Measurements from ENCODE around the gene IL31.
A peak's percentile ranks its signal among the peaks of the same experiment; 100 is the strongest.
"Not testable (repeated sequence)": the region's sequence is repeated elsewhere in the genome, so short reads cannot be mapped to it uniquely, and the experiment has no call there.

The IL31 gene

DNA sequence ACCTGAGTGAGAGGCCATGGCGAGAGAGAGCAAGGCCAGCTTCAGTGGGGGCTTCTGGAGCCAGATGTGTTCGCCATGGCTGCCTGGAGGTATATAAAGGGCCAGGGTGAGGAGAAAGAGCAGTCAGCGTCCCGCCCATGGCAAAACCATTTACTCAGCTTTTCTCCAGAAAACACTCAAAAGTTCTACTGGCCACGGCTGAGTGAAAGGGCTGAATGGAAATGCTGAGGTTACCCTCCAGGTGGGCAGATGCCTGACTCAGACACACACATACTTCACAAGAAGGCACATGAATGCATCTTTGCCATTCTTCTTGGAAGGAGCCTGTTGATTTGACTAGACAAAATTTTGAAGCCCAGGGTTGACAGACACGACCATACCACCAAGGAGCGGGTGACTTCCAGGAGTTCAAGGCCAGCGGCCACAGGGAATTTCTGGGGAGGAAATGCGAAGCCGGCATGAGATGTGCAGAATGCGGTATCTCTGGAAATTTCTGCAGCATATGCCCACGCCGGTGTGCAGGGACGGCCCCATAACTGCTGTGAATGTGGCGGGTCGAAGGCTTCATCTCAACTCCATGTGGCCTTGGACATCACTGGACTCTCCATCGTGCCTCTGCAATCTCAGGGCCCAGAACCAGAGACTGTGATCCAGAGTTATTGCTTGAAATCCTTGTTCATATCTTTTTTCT, at the start of gene IL31:
IL31 (minus strand) TSS at position 67 of the 691 bp plus-strand sequence; CDS start at position 18, 49 bp downstream.
- no peak for DNase-seq

DNA sequence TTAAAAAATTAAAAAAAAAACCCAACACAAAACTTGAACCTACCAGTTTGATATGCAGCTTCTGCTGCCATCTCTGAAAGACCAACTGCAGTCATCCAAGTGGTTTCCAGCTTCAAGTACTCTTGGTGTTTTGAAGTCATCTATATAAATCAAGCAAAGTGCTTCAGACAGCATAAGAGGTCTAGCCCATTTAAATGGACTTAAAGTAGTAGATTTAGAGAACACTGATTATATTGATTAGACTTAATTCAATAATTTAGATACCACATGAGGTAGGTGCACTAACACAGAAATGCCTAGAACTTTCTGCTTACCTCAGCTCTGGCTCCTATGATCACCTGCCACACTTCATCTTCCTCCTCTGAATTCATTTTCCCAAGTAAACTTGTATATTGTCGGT, 42.4 kb upstream of the IL31 start:
- DNase-seq, result no peak

DNA sequence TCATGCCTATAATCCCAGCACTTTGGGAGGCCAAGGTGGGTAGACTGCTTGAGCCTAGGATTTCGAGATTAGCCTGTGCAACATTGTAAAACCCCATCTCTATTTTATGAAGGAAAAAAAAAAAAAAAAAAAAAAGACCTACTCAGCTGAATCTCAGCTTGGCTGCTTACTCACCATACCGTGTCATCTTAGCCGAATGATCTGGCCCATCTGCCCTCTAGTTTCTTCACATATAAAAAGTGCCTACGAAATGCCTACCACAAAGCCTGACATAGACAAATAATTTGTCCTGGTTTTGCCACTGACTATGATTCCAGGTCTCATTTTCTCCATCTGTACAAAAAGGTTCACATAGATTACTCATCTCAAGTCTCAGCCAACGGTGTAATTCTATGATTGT, 41.8 kb upstream of the IL31 start:
- no peak for DNase-seq

DNA sequence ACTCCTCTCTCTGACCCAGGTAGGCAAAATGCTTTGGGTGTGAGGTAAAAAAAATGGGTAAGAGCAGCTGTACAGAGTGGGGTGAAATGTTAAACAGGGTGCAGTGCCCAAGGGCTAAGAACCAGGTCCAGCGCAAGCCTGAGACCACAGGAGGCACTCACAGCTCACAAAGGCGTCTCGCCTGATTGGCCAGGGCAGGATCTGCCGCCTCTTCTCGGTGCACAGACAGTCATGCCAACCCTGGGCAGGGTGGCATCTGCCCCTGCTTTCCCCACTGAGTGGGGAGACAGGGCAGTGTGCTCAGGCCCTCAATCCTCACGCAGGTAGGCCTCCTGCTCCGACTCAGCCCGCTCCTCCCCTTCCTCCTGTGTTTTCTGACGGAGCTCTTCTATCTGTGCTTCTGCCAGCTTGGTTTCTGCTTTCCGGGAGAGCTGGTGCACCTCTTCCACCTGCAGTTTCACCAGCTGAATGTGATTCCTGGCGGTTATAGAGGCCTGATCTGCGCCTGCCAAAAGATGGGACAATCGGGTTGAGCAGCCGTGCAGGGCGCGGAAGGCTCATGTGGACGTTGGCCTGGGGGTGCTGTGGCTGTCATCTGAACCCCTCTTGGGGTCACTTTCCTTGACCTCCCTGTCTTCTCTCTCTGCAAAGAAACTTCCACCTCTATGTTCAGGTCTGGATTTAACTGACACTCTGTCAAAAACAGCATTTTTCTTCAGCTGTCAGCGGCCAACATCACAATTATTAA, 34.2 kb upstream of the IL31 start:
- no peak for DNase-seq

DNA sequence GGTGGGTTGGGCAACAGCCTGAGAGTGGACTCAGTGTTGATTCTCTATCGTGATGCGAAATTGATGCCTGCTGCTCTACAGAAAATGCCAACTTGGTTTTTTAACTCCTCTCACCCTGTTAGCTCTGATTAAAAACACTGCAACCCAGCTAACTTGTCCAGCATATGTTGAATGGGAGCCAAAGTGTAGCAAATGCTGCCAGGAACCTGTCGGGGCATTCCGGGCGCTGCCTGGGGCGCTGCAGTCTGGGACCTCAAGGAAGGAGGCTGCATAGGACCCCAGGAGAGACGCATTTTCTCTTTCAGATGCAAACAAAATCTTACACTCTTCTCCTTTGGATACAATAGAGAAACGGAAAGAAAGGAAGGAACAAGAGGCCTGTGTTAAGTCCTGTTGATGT, 33.4 kb upstream of the IL31 start:
- no peak for DNase-seq

DNA sequence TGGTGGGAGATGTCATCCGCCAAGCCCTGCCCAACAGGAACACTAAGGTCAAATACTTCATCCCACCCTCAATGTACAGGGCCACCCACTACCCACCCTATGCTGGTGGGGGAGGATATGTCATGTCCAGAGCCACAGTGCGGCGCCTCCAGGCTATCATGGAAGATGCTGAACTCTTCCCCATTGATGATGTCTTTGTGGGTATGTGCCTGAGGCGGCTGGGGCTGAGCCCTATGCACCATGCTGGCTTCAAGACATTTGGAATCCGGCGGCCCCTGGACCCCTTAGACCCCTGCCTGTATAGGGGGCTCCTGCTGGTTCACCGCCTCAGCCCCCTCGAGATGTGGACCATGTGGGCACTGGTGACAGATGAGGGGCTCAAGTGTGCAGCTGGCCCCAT, 33.0 kb upstream of the IL31 start:
- DNase-seq, result no peak

DNA sequence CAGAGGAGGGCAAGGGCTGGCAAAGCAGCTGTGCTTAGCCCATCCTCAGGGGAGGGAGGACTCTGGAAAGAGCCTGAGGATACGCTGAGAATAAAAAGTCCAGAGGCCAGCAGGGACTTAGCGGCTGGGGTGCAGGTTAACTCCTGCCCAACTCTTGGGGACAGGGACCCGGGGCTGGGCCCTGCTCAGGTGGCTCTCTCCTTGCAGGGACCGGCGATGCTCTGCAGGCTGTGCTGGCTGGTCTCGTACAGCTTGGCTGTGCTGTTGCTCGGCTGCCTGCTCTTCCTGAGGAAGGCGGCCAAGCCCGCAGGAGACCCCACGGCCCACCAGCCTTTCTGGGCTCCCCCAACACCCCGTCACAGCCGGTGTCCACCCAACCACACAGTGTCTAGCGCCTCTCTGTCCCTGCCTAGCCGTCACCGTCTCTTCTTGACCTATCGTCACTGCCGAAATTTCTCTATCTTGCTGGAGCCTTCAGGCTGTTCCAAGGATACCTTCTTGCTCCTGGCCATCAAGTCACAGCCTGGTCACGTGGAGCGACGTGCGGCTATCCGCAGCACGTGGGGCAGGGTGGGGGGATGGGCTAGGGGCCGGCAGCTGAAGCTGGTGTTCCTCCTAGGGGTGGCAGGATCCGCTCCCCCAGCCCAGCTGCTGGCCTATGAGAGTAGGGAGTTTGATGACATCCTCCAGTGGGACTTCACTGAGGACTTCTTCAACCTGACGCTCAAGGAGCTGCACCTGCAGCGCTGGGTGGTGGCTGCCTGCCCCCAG, 32.3 kb upstream of the IL31 start:
- DNase-seq, result no peak

DNA sequence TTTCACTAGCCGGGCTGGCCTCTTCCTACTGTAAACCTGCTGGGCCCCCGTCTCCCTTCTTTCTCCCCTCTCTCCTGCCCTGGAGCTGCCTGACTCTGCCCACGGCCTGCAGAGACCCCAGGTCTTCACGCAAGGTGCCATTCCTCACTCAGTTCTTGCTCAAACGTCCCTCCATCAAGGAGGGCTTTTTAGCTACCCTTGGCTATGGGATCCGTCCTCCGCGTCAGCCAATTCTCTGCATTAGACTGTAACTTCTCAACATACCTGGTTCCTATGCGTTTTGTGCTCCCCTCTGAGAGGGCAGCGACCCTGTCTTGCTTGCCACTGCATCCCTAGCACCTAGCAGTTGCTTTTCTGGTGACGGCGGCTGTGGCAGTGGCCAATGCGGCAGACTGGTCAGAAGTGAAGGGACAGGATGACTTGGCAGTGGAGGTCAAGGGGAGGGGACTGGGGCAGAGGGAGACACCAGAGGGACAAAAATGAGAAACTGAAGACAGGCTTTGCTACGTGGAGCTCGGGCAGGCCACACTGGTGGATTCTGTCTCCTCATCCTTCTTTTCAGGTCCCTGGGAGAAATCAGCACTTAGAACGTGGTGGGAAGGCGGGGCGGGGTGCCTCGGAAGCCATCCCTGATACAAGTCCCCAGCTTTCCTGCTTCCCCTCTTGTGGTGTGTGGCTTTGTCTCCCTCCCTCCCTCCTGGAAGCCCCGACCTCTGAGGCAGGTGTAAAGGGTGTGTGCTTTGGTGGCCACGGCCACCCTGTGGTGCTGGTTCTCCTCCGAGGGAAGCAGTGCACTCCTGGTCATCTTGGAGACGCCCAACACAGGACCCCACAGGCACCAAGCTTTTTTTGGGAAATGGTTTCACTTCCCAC, 31.3 kb upstream of the IL31 start:
- no peak for DNase-seq

DNA sequence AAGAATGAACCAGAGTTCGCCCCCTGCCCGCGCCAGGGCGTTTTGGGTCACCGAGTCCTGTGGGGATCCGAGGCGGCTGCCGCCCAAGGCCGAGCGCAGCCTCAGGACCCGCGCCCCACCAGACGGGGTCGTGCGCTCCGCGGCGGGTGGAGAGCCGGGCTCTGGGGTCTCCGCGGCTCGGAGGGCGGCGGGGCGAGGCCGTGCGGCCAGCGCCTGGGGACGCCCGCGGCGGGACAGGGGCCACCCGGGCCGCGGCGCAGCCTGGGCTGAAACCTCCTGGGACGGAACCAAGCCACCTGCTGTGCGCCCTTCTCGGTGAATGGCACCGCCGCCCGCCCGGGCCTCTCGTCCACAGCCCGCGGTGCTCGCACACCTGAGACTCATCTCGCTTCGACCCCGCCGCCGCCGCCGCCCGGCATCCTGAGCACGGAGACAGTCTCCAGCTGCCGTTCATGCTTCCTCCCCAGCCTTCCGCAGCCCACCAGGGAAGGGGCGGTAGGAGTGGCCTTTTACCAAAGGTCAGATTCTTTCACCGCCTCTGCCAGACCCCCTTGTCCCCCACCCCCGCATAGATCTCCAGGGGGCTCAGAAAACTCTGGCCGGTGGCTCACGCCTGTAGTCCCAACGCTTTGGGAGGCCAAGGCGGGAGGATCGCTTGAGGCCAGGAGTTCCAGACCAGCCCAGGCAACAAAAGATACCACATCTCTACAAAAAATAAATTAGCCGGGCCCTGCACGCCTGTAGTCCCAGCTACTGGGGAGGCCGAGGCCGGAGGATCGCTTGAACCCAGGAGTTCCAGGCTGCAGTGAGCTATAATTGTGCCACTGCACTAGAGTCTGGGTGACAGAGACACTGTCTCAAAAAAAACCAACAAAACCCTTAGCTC, 30.4 kb upstream of the IL31 start:
- DNase-seq, result no peak

DNA sequence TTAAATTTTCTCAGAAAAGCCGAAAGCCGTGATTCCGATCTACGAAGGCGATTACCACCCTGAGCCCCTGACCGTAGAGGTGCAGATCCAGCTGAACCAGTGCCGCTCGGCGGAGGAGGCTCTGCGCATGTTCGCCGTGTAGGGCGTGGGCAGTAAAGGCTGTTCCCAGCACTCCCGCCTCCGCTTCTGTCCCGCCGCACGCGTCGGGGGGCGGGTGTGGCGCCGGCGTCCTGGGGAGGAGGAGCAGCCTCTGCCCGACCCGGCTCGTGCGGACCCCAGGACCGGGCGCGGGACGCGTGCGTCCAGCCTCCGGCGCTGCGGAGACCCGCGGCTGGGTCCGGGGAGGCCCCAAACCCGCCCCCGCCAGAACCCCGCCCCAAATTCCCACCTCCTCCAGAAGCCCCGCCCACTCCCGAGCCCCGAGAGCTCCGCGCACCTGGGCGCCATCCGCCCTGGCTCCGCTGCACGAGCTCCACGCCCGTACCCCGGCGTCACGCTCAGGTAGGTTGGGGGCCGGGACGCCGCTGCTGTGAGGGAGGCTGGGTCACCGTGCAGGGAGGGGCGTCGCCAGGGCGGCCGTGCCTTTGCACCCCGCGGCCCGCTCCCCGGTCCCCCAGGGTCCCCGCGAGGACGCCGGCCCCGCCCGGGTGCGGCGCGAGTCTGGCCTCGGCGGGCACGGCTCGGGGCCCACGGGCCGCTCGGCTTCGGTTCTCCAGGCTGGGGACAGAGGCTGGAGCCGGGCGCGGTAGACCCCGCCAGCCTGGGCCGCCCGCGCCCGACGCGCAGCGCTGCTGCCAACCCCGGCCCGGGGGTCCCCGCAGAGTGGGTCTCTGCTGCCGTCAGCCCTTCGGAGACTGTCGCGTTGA, 29.5 kb upstream of the IL31 start, which contains the start of gene B3GNT4:
B3GNT4 (plus strand) TSS at position 409 of the 866 bp plus-strand sequence. CDS start 910 bp downstream, outside the sequence.
- peak; percentile 65 for DNase-seq

DNA sequence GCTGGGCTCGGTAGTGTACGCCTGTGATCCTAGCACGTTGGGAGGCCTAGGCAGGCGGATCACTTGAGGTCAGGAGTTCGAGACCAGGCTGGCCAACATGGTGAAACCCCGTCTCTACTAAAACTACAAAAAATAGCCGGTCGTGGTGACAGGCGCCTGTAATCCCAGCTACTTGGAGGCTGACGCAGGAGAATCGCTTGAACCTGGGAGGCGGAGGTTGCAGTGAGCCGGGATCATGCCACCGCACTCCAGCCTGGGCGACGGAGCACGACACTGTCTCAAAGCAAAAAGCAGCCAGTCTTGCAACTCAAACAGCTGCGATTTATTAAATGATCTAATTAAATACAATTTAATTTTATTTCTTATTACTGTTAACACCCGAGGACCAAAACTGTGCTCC, 28.8 kb upstream of the IL31 start:
- not testable (repeated sequence) for DNase-seq

DNA sequence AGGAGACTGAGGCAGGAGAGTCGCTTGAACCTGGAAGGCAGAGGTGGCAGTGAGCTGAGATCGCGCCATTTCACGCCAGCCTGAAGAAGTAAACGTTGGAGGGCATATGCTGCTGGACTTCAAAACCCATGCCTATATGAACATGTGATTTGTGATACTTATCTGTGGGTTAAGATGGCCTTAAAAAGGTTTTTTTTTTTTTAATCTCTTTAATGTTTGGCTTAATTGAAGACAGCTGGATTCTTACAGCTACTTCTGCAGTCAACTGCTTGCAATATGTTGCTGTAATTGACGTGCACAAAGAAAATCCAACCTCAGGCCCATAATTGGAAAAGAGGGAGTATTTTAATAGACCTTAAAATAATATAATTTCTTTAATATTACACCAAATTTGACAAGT, 28.0 kb upstream of the IL31 start:
- no peak for DNase-seq

DNA sequence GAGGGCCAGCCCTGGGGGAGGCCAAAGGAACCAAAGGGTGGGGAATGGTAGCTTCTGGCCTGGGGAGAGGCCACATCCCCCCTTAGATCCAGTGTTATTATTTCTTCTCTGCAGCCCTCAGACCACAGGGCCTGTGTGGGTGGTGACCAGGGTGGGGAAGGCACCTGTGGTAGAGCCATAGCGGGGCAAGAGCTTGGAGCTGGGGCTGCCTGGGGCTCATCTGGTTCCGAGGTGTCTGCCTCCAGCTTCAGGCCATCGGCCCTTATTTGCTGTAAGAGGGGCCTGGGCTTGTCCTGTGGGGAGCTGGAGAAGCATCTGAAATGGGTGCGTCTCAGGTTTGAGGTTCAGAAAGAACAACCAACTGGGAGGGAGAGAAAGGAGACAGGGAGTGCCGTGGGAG, 27.4 kb upstream of the IL31 start:
- DNase-seq, result no peak

DNA sequence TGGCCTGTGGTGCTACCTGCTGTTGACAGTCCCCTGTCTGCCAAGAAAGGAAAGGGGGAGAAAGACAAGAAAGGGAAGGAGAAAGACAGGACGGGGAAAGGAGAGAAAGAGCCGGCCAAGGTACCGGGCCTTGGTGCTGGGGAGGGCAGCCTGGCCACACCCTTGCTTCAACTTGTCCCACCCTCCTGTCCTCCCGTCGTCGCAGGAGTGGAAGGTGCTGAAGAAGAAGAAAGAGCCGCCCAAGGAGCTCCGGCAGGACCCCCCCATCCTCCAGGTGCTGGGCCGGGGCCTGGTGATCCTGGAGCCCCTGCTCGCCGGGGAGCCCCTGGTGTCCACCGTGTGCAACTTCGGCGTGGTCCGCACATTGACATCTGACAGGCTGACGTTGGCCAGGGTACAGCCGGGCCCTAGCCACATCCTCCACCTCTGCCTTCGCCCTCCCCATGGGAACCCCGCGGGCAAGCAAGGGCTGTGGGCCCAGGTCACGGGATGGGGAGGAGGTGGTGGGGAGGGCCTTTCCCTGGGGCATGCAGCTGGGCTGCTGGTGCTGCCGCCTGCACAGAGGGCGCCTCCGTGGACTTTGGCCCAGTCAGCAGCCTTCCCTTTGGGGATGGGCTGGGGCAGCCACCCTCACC, 26.6 kb upstream of the IL31 start:
- no peak for DNase-seq

DNA sequence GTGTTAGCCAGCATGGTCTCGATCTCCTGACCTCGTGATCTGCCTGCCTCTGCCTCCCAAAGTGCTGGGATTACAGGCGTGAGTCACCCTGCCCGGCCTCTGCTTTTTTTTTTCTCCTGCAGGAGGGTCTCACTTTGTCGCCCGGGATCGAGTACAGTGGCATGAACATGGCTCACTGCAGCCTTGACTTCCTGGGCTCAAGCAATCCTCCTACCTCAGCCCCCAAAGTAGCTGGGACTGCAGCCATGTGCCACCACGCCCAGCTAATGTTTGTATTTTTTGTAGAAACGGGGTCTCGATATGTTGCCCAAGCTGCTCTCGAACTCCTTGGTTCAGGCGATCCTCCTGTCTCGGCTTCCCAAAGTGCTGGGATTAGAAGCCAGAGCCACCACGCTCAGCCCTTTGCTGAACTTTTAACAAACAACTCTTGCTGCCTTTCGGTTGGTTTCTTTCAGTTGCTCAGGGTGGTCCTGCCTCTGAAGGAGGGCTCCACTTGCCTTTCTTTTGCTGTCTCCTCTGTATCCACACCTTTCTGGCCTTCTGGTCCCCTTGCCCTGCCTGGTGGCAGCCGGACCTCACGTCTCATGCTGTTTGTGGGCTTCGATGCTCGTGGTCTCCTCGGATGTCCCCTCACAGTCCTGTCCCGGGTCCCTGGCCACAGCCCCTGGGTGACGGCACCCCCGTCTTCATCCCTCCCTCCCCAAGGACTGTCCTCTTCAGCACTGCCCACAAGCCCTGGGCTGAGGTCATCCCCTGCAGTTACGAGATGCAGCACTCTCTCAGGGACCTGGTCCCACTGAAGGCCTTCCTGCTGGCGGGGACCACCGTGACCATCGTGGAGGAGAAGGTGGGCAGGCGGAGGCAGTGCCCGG, 25.7 kb upstream of the IL31 start:
- no peak for DNase-seq

DNA sequence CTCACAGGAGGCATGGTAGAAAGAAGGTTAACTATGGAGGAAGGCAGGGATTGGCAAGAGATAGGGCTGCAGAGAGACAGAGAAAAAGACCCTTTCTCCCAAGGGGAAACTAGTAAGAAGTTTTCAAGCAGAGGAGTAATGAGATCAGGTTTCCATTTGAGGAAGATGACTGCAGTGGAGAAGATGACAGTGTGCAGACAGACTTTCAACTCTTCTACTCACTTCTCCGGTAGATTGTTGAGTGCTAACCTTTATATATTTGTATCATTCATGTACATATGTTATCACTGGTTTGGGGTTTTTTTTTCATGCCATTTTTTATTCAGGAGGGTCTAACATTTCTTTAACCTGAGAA, 23.6 kb upstream of the IL31 start:
- no peak for DNase-seq

DNA sequence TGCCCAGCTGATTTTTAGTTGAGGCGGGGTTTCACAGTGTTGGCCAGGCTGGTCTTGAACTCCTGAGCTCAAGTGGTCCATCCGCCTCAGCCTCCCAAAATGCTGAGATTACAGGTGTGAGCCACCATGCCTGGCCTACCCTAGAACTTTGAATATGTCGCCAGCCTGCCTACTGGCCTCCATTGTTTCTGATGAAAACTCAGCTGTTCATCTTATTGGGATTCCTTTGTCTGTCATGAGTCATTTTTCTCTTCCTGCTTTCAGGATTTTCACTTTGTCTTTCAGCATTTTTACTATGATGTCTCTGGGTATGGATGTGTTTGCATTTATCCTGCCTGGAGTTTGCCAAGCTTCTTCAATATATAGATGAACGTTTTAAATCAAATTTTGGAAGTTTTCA, 21.4 kb upstream of the IL31 start:
- no peak for DNase-seq

DNA sequence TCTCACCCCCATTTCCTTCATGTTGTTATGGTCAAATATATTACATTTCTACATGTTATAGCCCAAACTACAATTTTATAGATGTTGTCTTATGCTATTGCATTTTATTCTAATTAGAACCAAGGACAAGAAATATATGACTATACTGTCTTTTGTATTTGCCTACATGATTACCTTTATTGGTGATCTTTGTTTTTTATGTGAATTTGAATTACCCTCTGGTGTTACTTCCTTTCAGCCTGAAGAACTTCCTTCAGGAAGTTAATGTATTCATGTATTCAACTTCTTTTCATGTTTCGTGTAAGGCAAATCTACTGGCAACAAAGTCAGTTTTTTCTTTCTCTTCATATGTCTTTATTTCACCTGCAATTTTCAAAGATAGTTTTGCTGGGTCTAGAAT, 20.8 kb upstream of the IL31 start:
- DNase-seq, result no peak

DNA sequence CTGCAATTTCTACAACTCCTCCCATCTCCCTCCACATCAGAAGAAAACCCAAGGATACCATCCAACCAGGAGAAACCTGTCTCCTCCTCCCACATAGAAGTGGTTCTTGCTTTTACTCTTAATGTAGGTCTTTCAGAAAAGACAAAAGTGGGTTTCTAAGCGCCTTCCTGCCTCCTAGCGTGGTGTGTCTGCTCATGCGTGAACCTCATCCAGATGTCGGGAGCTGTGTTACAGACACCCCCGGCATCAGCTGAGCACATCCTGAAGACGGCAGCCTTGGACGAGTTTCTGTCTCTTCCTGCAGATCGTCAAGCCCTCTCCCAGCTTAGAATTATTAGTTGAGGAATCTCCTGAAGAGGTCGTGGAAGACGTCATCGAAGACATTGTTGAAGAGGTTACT, 18.4 kb upstream of the IL31 start:
- DNase-seq, result no peak

Data from NCI-H510A (cell line).